ENCODE measurements around the gene CACNA1F.

GRCh38 chrX:49189606-49190005 is 43.5 kb downstream of the CACNA1F start:
- TF ChIP-seq, protein P1, sequence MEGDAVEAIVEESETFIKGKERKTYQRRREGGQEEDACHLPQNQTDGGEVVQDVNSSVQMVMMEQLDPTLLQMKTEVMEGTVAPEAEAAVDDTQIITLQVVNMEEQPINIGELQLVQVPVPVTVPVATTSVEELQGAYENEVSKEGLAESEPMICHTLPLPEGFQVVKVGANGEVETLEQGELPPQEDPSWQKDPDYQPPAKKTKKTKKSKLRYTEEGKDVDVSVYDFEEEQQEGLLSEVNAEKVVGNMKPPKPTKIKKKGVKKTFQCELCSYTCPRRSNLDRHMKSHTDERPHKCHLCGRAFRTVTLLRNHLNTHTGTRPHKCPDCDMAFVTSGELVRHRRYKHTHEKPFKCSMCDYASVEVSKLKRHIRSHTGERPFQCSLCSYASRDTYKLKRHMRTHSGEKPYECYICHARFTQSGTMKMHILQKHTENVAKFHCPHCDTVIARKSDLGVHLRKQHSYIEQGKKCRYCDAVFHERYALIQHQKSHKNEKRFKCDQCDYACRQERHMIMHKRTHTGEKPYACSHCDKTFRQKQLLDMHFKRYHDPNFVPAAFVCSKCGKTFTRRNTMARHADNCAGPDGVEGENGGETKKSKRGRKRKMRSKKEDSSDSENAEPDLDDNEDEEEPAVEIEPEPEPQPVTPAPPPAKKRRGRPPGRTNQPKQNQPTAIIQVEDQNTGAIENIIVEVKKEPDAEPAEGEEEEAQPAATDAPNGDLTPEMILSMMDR (IDR thresholded peaks at IDR 0.05), result no peak
- TF ChIP-seq POLR2A (IDR thresholded peaks at IDR 0.05), result no peak

All from thyroid gland (tissue), 4 donors.